ENCODE results near the gene FAM83E.

FAM83E gene

DNA sequence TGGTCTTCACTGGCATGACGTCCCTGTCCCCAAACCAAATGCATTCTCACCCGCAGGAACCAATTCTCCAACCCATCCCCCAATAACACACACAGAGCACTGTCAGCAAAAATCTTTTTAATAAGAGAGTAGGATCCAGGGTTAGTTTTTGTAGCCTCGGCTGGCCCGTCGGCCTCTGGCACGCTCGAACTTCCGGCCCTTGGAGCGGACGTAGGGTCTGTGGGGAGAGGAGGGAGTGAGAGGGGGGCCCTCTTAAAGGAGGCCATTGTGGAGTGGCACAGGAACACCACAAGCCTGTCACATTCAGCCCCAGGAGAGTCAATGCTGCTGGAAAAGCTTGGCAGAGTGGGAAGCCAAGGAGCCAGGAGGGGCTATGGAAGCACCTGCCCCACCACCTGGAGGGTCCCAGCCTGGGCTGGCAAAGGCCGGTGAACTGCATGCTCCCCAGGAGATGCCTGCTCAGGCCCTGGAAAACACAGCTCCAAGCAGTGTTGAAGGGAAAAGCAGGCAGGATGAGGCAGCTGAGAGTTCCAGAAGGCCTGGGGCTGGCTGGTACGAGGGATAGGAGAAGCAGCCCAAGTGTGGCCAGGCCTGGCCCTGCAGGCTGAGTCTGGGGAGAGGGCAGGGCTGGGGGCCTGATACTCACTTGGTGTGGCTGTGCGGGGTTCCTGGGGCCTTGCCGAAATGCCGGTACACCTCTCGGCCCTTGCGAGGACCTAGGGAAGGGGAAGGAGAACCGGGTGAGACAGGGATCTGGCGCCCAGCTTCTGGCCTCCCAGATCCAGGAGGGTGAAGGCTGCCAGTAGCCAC, 560 bp upstream of the FAM83E start:
- Histone ChIP-seq H3K9ac (ENCODE audit: low read depth, low read length) (peak overlapping the region; percentile 53; the same call in 1 of the 2 replicates), H3K36me3 (ENCODE audit: insufficient read depth, low read length) (peaks cover 16% of the 10 kb centered on the region), H3K4me1 (ENCODE audit: insufficient read depth, low read length) (peaks cover 23% of the 10 kb centered on the region)

DNA sequence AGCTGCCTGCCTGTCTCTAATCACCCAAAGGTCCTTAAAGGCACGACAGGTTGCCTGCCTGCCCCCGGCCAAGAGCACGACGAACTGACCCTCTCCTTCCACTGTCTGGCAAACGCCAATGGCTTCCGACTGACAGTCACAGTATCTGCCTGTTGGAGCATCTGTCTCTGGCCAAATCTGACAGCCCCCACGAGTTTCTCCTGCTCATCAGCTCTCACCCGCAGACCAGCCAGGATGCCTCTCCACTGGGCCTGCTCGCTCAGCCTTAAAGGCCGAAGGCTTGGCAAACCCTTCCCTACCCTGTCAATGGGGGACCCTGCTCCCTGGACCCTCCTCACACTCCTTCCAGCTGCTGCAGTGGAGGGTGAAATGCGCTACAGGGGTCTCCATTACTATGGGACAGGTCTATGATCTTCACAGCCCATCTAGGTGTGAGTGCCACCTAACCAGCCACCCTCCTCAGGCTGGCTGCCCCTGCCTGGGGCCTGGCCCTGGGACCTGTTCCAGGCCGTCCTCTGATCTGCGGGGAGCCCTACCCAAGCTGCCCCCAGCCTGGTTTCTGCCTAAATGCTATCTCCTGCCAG, 932 bp downstream of the FAM83E start:
- Histone ChIP-seq H3K9me3 (ENCODE audit: control insufficient read depth, insufficient read depth, low read length) (no peaks in the 10 kb centered on the region), H3K36me3 (ENCODE audit: insufficient read depth, low read length) (peaks cover 16% of the 10 kb centered on the region), H3K4me1 (ENCODE audit: insufficient read depth, low read length) (peaks cover 23% of the 10 kb centered on the region), H3K9ac (ENCODE audit: low read depth, low read length) (peak overlapping the region; percentile 53)

More for the DNA sequence above, 560 bp upstream of the FAM83E start:
- H3K9me3 ChIP-seq (ENCODE audit: control insufficient read depth, insufficient read depth, low read length) = no peaks in the 10 kb centered on the region

DNA sequence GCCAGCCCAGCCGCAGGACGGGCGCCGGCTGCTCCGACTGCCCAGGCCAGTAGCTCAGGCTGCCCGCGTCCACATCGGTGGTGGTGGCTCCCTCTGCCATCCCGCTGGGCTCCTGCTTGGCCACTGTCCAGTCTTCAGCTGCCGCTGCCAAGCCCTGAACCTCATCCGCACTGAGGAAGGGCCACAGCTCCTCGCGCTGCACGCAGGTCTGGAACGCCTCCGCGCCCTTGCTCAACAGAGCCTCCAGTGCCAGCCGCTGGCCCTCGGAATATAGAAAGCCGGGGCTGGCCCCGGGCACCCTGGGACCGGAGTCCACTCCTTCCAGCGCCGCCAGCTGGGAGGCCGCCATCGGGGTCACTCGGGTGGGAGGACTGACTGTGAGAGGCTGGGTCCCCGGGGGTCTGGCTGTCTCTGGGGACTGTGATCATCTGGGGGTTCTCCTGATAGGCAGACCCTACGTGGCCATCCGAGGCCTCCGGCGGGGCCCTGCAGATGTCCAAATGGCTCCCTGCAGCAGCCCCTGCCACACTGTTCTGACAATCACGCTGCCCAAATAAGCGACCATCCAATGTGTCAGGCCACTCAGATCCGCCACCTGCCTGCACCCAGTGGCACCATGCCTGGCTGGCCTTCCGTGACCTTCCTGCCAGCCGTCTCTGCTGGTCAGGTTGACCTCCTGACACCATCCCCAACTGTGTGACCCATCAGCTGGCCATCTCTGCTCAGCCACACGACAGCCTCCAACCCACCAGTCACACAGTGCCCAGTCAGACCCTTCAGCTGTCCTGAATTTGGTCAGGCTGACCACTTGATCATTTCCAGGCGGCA, 1.6 kb downstream of the FAM83E start:
- Histone ChIP-seq H3K9ac (ENCODE audit: low read depth, low read length) (no peak overlapping the region; the same call in 1 of the 2 replicates), H3K9me3 (ENCODE audit: control insufficient read depth, insufficient read depth, low read length) (no peaks in the 10 kb centered on the region), H3K4me1 (ENCODE audit: insufficient read depth, low read length) (peaks cover 23% of the 10 kb centered on the region), H3K36me3 (ENCODE audit: insufficient read depth, low read length) (peaks cover 16% of the 10 kb centered on the region)

DNA sequence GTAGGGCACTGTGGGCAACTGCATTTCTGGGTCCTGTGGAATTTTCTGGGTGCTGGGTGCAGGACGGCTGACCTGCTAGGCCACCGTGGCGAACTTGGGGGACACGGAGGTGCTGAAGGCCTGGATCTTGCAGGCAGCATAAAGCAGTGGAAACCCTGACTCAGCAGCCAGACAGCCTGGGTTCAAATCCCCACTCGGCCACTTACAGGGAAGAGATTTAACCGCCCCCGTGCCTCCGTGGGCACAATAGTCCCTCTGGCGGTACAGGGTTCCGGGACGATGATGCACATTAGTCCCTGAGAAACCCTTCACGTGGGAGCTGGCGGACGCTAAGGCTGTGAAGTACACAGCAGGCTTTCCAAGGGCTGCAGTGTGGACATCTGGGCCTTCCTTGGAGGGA, 3.0 kb downstream of the FAM83E start:
- H3K4me1 ChIP-seq (ENCODE audit: insufficient read depth, low read length) = peaks cover 15% of the 10 kb centered on the region
- H3K9me3 ChIP-seq (ENCODE audit: control insufficient read depth, insufficient read depth, low read length) = no peaks in the 10 kb centered on the region
- peaks cover 5% of the 10 kb centered on the region for H3K36me3 ChIP-seq (ENCODE audit: insufficient read depth, low read length)
- H3K9ac ChIP-seq (ENCODE audit: low read depth, low read length) = no peak overlapping the region

DNA sequence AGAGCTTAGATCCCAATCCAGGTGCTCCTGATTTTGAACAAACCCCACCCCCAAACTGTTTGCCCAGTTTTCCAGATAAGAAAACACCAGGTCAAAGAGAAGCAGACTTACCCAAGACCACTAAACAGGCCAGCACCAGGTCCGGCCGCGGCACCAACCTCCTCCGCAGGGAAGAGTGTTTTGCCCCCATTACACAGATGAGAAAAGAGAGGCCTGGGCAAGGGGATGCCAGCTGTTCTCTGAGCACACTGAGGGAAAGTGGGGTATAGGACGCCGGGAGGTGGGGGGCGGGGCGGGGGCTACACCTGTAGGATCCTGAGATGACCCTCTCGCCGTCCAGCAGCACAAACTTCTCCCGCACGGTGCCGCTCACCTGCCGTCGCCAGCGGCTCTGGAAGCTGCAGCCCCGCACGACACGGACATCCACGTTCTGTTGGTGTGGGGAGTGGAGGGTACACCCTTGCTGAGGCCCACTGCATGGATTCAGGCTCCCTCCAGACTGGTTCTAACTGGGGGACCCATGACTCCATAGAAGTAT, 5.2 kb downstream of the FAM83E start:
- Histone ChIP-seq H3K36me3 (ENCODE audit: insufficient read depth, low read length) (no peaks in the 10 kb centered on the region), H3K9ac (ENCODE audit: low read depth, low read length) (no peak overlapping the region), H3K4me1 (ENCODE audit: insufficient read depth, low read length) (peaks cover 9% of the 10 kb centered on the region), H3K9me3 (ENCODE audit: control insufficient read depth, insufficient read depth, low read length) (no peaks in the 10 kb centered on the region)

DNA sequence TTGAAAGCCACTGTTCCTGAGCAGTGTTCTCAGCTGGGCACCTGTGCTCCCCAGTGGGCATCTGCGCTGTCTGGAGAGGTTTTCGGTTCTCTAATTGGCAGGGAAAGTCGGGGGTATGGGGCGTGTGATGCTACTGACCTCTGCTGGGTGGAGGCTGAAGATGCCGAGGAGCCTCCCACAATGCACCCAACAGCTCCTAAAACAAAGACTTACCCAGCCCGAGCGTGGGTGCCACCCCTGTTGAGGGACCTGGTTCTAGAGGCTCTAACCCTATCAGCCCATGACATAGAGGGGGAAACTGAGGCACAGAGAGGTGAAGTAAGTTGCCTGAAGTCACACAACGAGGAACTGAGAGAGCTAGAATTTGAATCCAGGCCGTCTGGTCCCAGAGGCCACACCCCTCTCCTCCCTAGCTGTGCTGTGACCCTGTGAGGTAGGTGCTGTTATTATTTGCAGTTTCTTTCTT, 6.0 kb downstream of the FAM83E start:
- Histone ChIP-seq H3K4me1 (ENCODE audit: insufficient read depth, low read length) (peaks cover 5% of the 10 kb centered on the region), H3K36me3 (ENCODE audit: insufficient read depth, low read length) (no peaks in the 10 kb centered on the region), H3K9ac (ENCODE audit: low read depth, low read length) (no peak overlapping the region), H3K9me3 (ENCODE audit: control insufficient read depth, insufficient read depth, low read length) (no peaks in the 10 kb centered on the region)

DNA sequence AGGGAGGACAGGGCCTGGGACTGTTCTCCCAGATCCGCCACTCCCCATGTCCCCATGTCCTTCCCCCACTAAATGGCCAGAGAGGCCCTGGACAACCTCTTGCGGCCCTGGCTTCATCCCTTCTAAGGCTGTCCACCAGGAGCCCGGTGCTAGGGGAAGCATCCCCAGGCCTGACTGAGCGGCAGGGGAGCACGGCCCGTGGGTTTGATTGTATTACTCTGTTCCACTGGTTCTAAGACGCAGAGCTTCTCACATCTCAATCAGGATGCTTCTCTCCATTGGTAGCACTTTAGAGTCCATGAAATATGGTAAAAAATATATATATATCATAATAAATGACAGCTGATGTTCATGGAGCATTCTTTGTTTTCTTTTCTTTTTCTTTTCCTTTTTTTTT, 7.5 kb downstream of the FAM83E start:
- H3K9ac ChIP-seq (ENCODE audit: low read depth, low read length) = no peak overlapping the region
- no peaks in the 10 kb centered on the region for H3K4me1 ChIP-seq (ENCODE audit: insufficient read depth, low read length)
- H3K9me3 ChIP-seq (ENCODE audit: control insufficient read depth, insufficient read depth, low read length) = no peaks in the 10 kb centered on the region
- no peaks in the 10 kb centered on the region; the same call in 1 of the 2 replicates for H3K36me3 ChIP-seq (ENCODE audit: insufficient read depth, low read length)

DNA sequence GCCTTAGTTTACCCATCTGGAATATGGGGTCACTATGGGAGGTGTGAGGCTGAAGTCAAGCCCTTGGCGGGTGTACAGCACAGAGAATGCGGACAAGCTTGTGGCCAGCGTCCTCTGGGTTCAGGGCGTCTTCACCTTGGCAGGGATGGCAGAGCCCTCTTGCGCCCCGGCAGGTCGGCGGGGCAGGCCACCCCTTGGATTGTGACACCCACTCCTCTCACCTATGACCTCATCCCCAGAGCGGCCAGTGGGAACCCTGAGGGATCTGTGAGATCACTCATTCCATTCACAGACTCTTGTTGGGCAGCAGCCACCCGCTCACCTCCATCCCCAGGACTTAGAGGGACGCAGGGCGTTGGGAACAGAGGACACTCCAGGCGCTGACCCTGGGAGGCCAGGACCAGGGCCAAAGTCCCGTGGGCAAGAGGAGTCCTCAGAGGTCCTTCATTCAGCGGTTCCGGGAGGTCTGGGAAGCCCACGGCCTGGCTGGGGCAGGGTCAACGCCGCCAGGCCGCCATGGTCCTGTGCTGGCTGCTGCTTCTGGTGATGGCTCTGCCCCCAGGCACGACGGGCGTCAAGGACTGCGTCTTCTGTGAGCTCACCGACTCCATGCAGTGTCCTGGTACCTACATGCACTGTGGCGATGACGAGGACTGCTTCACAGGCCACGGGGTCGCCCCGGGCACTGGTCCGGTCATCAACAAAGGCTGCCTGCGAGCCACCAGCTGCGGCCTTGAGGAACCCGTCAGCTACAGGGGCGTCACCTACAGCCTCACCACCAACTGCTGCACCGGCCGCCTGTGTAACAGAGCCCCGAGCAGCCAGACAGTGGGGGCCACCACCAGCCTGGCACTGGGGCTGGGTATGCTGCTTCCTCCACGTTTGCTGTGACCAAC, 8.2 kb downstream of the FAM83E start, which contains the start of gene SPACA4:
TSS of gene SPACA4 (plus strand) at position 280 of the 896 bp plus-strand sequence. CDS start at position 517, 237 bp downstream.
- Histone ChIP-seq H3K9ac (ENCODE audit: low read depth, low read length) (no peak within 1 kb of the TSS), H3K36me3 (ENCODE audit: insufficient read depth, low read length) (no peaks in the 10 kb centered on the region; the same call in 1 of the 2 replicates), H3K9me3 (ENCODE audit: control insufficient read depth, insufficient read depth, low read length) (no peaks in the 10 kb centered on the region), H3K4me1 (ENCODE audit: insufficient read depth, low read length) (no peaks in the 10 kb centered on the region)

DNA sequence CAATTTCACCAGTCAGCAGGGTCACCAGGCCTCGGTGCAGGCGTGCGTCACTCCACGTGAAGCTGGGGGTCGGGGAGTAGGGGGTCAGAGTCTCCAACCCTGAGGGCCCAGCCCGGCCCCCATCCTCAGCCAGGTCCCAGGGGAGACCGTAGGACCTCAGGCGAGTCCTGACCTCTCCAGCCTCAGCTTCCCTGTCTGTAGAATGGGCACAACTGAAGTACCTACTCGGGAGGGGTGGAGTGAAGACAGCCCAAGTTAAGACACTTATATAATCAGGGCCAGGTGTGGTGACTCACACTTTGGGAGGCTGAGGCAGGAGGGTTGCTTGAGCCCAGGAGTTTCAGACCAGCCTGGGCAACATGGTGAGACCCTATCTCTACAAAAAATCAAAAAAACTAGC, 11.0 kb downstream of the FAM83E start:
- Histone ChIP-seq H3K4me1 (ENCODE audit: insufficient read depth, low read length) (no peaks in the 10 kb centered on the region), H3K9ac (ENCODE audit: low read depth, low read length) (no peak overlapping the region), H3K36me3 (ENCODE audit: insufficient read depth, low read length) (no peaks in the 10 kb centered on the region; the same call in 1 of the 2 replicates), H3K9me3 (ENCODE audit: control insufficient read depth, insufficient read depth, low read length) (no peaks in the 10 kb centered on the region)

DNA sequence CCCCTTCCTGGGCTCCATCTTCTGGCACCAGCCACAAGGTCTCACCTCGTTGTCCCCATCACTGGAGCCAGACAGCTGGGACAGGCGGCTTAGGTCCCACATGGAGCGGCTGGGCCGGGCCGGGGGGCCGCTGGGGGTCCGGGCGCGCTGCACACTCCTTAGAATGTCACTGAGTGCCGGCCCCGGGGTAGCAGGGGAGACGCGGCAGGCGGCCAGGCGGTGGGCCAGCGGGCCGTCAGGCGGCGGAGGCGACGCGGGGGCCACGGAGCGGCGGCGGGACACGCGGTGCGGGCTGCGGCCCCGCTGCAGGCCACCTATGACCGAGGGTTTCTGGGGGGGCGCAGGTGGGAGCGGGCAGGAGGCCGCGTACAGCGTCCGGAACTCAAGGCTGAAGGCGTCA, 11.4 kb downstream of the FAM83E start:
- H3K4me1 ChIP-seq (ENCODE audit: insufficient read depth, low read length) = no peaks in the 10 kb centered on the region
- no peaks in the 10 kb centered on the region for H3K9me3 ChIP-seq (ENCODE audit: control insufficient read depth, insufficient read depth, low read length)
- H3K9ac ChIP-seq (ENCODE audit: low read depth, low read length) = no peak overlapping the region
- no peaks in the 10 kb centered on the region; the same call in 1 of the 2 replicates for H3K36me3 ChIP-seq (ENCODE audit: insufficient read depth, low read length)

DNA sequence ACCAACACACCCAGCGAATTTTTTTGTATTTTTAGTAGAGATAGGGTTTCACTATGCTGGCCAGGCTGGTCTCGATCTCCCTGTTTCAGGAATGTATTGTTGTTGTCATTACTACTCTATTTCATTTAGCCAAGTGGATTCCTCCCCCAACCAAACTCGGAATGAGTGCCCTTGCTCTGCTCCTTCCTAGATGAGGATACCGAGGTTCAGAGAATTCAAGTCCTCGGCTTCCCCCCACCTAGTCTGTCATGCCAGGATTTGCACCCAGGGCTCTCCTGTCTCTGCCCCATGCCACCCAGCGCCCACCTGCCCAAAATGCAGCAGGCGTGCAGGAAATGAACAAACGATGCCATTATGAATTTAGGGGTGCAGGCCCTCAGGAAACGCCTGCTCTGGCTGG, 11.9 kb downstream of the FAM83E start:
- no peaks in the 10 kb centered on the region; the same call in 1 of the 2 replicates for H3K36me3 ChIP-seq (ENCODE audit: insufficient read depth, low read length)
- H3K4me1 ChIP-seq (ENCODE audit: insufficient read depth, low read length) = no peaks in the 10 kb centered on the region
- no peaks in the 10 kb centered on the region for H3K9me3 ChIP-seq (ENCODE audit: control insufficient read depth, insufficient read depth, low read length)
- H3K9ac ChIP-seq (ENCODE audit: low read depth, low read length) = no peak overlapping the region

DNA sequence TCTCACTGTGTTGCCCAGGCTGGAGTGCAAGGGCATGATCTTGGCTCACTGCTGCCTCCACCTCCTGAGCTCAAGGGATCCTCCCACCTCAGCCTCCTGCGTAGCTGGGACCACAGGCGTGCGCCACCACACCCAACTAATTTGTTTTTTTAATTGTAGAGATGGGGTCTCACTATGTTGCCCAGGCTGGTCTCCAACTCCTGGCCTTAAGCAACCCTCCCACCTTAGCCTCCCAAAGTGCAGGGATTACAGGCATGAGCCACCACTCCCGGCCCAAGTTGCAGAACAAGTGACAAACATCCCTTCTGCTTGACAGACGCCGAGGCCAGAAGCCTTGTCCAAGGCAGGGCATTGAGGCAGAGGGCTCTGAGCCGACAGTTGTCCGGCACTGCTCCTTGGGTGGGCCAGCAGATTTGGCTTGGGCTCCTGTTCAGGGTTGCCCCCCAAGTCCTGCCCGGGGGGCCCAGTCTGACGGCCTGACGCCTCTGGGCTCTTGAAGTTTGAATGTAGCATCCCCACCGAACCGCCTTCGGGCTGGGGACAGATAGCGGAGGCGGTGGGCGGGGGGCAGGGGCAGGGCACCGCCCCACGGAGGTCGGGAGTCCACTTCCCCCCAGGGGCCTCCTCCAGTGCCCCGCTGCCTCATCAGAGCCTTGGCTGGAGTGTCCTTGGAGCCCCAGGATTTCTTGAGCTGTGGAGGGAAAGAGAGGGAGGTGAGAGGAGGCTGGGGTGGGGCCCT, 14.0 kb downstream of the FAM83E start:
- no peaks in the 10 kb centered on the region for H3K4me1 ChIP-seq (ENCODE audit: insufficient read depth, low read length)
- no peaks in the 10 kb centered on the region for H3K9me3 ChIP-seq (ENCODE audit: control insufficient read depth, insufficient read depth, low read length)
- H3K9ac ChIP-seq (ENCODE audit: low read depth, low read length) = no peak overlapping the region
- no peaks in the 10 kb centered on the region; the same call in 1 of the 2 replicates for H3K36me3 ChIP-seq (ENCODE audit: insufficient read depth, low read length)

All from ES-I3 (cell line).